Measurements from ENCODE around the gene MON2. TPM values are rescaled to one million over a fixed set of nuclear protein-coding genes. Genes with fewer than 3 reads are reported as not detected.

The MON2 gene
- total RNA-seq = 23.4 and 26.1 TPM in 2 replicates

GRCh38 chr12:62466594-62467491, at the start of gene MON2:
Gene MON2, plus strand, starts transcription at chr12:62466826. Its CDS starts 382 bp downstream, at chr12:62467208.

Other genes starting within 250 kb of the MON2 start
- gene USP15, start 206.4 kb upstream of the MON2 start, total RNA-seq = 46.4 and 83.4 TPM in 2 replicates

Measured in epithelial cell of umbilical artery (primary cell).